RWPE1 (cell line): ENCODE results near the gene UBE2H.

Source experiments
- CTCF ChIA-PET: fragments of 350-600 bp; sonication (Branson Sonifier 250); formaldehyde crosslinking; extraction: SDS; loops from one replicate; lab custom pipeline; 2021; lab: Yijun Ruan, JAX
- POLR2A ChIA-PET: fragments of 400-600 bp; formaldehyde crosslinking; extraction: SDS; loops from one replicate; lab custom pipeline; 2020; ENCODE audit warnings: antibody characterized with exemption; ENCODE audit not compliant: low non-redundant PET; lab: Yijun Ruan, JAX
- DNase-seq: peaks from one replicate; pipeline ENCODE4 v3.0.0; 2012; ENCODE audit warnings: low spot score
- H3K27ac ChIP-seq: fragments of 450-650 bp; 2 replicates; pipeline ENCODE4 v1.5.1; 2017
- TF ChIP-seq, protein P1 (sequence below): fragments of 450-650 bp; conservative IDR thresholded peaks from 2 replicates; pipeline ENCODE4 v1.5.1; 2017; ENCODE audit warnings: low read depth, mild to moderate bottlenecking

Gene UBE2H

DNA sequence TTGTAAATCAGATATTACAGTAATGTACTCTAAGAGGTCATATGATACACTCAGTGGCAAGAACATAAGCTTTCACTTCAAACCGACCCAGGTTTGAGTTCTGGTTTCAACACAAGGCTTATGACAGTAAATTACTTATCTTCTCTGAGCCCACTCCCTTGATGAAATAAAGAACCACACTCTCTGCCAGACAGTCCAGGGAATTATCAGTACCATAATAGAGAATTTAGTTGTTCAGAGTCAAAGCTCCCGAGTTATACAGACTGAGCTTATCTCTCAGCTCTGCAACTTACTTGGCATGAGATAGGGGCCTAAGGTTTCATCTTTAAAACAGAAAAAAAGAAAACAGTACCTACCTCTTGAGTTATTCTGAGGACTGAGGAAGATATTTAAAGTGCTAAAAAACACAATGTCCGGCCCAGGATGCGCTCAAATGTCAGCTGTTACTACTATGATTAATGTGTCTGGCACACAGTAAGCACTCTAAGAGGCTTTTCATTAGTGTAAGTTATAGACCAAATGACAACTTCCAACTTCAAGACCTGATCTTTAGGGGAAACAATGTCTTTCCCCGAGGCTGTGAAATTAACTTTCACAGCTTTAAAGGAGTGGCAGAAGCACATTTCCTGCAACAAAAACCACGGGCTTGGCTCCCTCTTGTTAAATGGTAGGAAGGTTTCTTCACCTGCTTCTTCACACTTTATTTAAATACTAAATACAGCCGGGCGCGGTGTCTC is 38.1 kb downstream of the UBE2H start:
- POLR2A ChIA-PET = interaction anchor here (0.6 kb wide), 1 partner anchor 16 kb away, joined by 10 read pairs; no protein-coding TSS in a partner anchor
- H3K27ac ChIP-seq = peak overlapping the region; percentile 54
- DNase-seq = no peak
- CTCF ChIA-PET = no interaction called here
- TF ChIP-seq, protein P1, sequence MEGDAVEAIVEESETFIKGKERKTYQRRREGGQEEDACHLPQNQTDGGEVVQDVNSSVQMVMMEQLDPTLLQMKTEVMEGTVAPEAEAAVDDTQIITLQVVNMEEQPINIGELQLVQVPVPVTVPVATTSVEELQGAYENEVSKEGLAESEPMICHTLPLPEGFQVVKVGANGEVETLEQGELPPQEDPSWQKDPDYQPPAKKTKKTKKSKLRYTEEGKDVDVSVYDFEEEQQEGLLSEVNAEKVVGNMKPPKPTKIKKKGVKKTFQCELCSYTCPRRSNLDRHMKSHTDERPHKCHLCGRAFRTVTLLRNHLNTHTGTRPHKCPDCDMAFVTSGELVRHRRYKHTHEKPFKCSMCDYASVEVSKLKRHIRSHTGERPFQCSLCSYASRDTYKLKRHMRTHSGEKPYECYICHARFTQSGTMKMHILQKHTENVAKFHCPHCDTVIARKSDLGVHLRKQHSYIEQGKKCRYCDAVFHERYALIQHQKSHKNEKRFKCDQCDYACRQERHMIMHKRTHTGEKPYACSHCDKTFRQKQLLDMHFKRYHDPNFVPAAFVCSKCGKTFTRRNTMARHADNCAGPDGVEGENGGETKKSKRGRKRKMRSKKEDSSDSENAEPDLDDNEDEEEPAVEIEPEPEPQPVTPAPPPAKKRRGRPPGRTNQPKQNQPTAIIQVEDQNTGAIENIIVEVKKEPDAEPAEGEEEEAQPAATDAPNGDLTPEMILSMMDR = no peak

- no peak for DNase-seq
- ChIA-PET CTCF (no interaction called here), POLR2A (no interaction called here)
- TF ChIP-seq, protein P1 = no peak
- no peak overlapping the region for H3K27ac ChIP-seq
Observed at GRCh38 chr7:129913428-129913827, 39.3 kb downstream of the UBE2H start.

DNA sequence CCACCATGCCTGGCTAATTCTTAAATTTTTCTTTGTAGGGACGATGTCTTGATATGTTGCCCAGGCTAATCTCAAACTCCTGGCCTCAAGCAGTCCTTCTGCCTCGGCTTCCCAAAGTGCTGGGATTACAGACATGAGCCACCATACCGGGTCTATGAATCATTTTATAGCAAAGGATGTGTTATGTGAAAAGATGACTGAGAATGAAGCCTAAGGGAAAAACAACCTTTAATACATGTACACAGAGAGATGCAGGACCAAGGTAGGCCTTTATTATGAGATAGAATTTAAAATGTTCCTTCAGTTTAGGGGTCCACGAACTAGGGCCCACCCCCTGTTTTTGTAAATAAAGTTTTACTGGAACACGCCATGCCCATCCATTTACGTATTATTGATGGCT is 41.0 kb downstream of the UBE2H start:
- TF ChIP-seq, protein P1 = no peak
- H3K27ac ChIP-seq = no peak overlapping the region
- no peak for DNase-seq
- ChIA-PET POLR2A (no interaction called here), CTCF (no interaction called here)

GRCh38 chr7:129909669-129910068 is 43.1 kb downstream of the UBE2H start:
- DNase-seq = no peak
- H3K27ac ChIP-seq = no peak overlapping the region
- ChIA-PET CTCF (interaction anchor here (0.5 kb wide), 1 partner anchor 50 kb away, joined by 9 read pairs; no protein-coding TSS in a partner anchor), POLR2A (no interaction called here)
- TF ChIP-seq, protein P1 = no peak

DNA sequence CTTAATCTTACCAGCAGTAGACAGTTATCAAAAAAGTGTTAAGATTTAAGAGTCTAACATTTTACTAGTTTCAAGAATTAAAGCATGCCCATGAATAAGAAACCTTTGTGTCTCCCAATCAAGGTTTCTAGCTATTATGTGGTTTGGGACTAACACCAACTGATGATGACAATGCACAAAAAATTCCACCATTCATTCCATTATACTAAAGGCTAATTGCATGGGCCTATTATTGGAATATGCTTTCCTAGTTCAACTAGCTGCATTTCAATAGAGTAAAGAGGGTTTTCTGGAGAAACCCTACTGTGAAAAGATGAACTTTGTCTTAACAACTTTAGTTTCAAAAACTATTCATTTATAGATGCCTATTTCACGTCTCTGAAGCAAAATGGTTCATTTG is 44.6 kb downstream of the UBE2H start:
- DNase-seq = no peak
- CTCF ChIA-PET = no interaction called here
- TF ChIP-seq, protein P1 = no peak
- POLR2A ChIA-PET = no interaction called here
- H3K27ac ChIP-seq = no peak overlapping the region

- no peak overlapping the region for H3K27ac ChIP-seq
- CTCF ChIA-PET = no interaction called here
- TF ChIP-seq, protein P1 = no peak
- POLR2A ChIA-PET = no interaction called here
- DNase-seq = no peak
Observed at GRCh38 chr7:129907122-129907736, 45.5 kb downstream of the UBE2H start.
